ENCODE data around the gene MARS1.
"Not testable (repeated sequence)": the region's sequence is repeated elsewhere in the genome, so short reads cannot be mapped to it uniquely, and the experiment has no call there.

Gene MARS1

GRCh38 chr12:57495051-57495701, 7.3 kb downstream of the MARS1 start:
- DNase-seq (ENCODE audit: low read depth in 2 of 2): not testable (repeated sequence)

- DNase-seq (ENCODE audit: low read depth in 2 of 2): no peak
These were observed 9.0 kb downstream of the MARS1 start for GRCh38 chr12:57496822-57497221.

GRCh38 chr12:57497223-57498131, 9.6 kb downstream of the MARS1 start:
- DNase-seq (ENCODE audit: low read depth in 2 of 2): no peak

- DNase-seq (ENCODE audit: low read depth in 2 of 2): no peak
These were observed 10.2 kb downstream of the MARS1 start for GRCh38 chr12:57498132-57498502.

- DNase-seq (ENCODE audit: low read depth in 2 of 2): no peak
These were observed 10.7 kb downstream of the MARS1 start for GRCh38 chr12:57498571-57498970.

- DNase-seq (ENCODE audit: low read depth in 2 of 2): no peak
These were observed 12.3 kb downstream of the MARS1 start for GRCh38 chr12:57500213-57500612.

- not testable (repeated sequence) for DNase-seq (ENCODE audit: low read depth in 2 of 2)
These were observed 14.6 kb downstream of the MARS1 start for GRCh38 chr12:57502311-57502969.

GRCh38 chr12:57506541-57506940, 18.7 kb downstream of the MARS1 start:
- not testable (repeated sequence) for DNase-seq (ENCODE audit: low read depth in 2 of 2)

GRCh38 chr12:57507796-57508195, 19.9 kb downstream of the MARS1 start:
- DNase-seq (ENCODE audit: low read depth in 2 of 2): not testable (repeated sequence)

GRCh38 chr12:57511161-57511560, 23.3 kb downstream of the MARS1 start:
- no peak for DNase-seq (ENCODE audit: low read depth in 2 of 2)

GRCh38 chr12:57511588-57512325, 23.9 kb downstream of the MARS1 start:
- DNase-seq (ENCODE audit: low read depth in 2 of 2): no peak

GRCh38 chr12:57512665-57513064, 24.8 kb downstream of the MARS1 start:
- DNase-seq (ENCODE audit: low read depth in 2 of 2): no peak

GRCh38 chr12:57513266-57513665, 25.4 kb downstream of the MARS1 start:
- no peak for DNase-seq (ENCODE audit: low read depth in 2 of 2)

GRCh38 chr12:57513677-57514076, 25.8 kb downstream of the MARS1 start:
- DNase-seq (ENCODE audit: low read depth in 2 of 2): not testable (repeated sequence)

- DNase-seq (ENCODE audit: low read depth in 2 of 2): not testable (repeated sequence)
These were observed 26.4 kb downstream of the MARS1 start for GRCh38 chr12:57514246-57514645.

GRCh38 chr12:57514720-57515407, 27.0 kb downstream of the MARS1 start:
- DNase-seq (ENCODE audit: low read depth in 2 of 2): no peak

GRCh38 chr12:57515408-57515933, 27.6 kb downstream of the MARS1 start:
- DNase-seq (ENCODE audit: low read depth in 2 of 2): no peak

- no peak for DNase-seq (ENCODE audit: low read depth in 2 of 2)
These were observed 28.2 kb downstream of the MARS1 start for GRCh38 chr12:57515934-57516541.

GRCh38 chr12:57516617-57517153, 28.8 kb downstream of the MARS1 start:
- DNase-seq (ENCODE audit: low read depth in 2 of 2): no peak

GRCh38 chr12:57517187-57517586, 29.3 kb downstream of the MARS1 start:
- no peak for DNase-seq (ENCODE audit: low read depth in 2 of 2)
